Stimulated activated CD8-positive, alpha-beta memory T cell treated with anti-CD3 and anti-CD28 coated beads, Interleukin-7, amount 100 ng/mL, for 48 hours (primary cell): ENCODE measurements around the gene PMFBP1.

Source experiments
- DNase-seq, 2 donors: peaks; one replicate each; pipeline ENCODE4 v3.0.0-alpha.2; 2020; ENCODE audit warnings: low read depth in 1 of 2; ENCODE audit errors: extremely low read depth in 1 of 2

The PMFBP1 gene, protein sequence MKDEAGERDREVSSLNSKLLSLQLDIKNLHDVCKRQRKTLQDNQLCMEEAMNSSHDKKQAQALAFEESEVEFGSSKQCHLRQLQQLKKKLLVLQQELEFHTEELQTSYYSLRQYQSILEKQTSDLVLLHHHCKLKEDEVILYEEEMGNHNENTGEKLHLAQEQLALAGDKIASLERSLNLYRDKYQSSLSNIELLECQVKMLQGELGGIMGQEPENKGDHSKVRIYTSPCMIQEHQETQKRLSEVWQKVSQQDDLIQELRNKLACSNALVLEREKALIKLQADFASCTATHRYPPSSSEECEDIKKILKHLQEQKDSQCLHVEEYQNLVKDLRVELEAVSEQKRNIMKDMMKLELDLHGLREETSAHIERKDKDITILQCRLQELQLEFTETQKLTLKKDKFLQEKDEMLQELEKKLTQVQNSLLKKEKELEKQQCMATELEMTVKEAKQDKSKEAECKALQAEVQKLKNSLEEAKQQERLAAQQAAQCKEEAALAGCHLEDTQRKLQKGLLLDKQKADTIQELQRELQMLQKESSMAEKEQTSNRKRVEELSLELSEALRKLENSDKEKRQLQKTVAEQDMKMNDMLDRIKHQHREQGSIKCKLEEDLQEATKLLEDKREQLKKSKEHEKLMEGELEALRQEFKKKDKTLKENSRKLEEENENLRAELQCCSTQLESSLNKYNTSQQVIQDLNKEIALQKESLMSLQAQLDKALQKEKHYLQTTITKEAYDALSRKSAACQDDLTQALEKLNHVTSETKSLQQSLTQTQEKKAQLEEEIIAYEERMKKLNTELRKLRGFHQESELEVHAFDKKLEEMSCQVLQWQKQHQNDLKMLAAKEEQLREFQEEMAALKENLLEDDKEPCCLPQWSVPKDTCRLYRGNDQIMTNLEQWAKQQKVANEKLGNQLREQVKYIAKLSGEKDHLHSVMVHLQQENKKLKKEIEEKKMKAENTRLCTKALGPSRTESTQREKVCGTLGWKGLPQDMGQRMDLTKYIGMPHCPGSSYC

DNA sequence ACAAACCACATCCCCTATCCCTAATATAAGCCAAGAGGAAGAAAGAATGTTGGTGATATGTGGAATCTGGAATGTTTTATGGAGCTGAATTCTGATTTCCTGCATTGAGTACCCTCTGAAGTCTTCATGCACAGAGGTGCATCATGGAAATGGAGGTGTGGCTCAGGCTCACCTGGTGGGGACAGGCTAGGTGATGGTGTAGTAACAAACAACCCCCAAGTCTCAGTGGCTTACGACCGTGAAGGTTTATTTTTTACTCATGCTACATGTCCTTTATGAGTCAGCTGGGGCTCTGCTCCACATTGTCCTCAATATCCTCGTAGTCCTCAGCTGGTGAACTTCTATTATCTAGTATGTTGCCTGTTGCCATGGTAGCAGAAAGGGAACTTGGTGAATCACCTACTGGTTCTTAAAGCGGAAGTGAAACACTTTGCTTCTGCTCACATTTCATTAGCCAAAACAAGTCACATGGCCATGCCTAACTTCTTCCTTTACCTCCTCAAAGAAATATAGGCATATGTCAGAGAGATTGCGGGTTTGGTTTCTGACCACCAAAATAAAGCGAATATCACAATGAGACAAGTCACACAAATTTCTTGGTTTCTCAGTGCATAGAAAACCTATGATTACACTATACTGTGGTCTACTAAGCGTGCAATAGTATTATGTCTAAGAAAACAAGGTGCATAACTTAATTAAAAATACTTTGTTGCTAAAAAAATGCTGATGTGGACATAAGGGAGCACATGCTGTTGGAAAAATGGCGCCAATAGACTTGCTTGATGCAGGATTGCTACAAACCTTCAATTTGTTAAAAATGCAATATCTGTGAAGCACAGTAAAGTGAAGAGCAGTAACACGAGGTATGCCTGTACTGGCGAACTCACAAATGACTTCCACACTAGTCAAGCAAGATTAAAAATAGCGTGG is at the start of gene PMFBP1:
PMFBP1 (minus strand) TSS at position 51 of the 930 bp plus-strand sequence. CDS start 947 bp downstream, outside the sequence.
- peak in 1 of 2 donors; percentile 26 for DNase-seq

DNA sequence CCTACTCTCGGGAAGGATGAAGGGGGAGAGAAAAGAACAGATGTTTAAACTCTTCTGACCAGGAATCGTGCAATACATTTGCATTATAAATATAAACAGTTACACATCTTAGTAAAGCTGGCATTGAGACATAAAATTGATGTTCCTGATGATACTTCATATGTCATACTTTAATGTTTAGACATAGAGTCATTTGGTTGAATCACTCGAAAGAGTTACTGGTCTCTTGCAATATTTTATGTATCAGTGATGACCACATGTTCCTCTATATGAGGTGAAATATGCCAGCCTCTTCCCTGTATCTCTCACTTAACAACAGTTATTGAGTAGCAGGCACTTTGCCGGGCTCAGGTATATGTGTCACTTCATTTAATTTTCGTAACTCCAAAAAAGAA is 49.7 kb upstream of the PMFBP1 start:
- DNase-seq, result no peak

DNA sequence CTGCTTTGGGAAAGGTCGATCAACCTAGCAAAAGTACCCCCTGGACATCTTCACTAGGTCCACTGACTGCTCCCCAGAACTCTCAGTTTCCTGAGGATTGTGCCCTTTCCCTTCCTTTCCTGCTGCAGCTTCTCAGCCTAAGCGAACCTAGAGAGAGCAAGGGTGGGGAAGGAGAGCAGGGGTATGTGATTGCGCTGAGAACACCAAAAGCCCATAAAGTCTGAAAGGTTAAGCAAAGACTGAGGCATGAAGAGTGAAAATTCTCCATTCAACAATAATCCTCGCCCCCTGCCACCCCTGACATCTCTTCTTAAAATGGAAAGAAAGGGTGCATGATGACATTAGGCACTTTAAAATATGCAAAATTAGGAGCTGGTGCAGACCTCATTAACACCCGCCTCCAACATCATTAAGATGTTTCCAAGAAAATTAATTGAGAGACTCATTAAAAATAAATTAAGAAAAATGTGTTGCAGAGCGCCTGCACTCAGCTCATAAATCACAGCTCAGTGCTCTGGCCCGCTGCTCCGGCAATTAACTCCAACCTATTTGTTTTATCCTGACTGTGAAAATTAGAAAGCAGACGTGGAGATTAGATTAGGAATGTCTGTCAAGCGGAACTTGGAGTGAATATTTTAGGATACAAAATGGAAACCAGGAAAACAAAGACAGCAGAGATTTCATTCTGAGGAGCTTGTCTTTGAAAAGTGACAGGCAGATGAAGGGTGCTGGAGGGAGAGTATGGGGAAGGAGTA is 49.1 kb upstream of the PMFBP1 start:
- no peak for DNase-seq

DNA sequence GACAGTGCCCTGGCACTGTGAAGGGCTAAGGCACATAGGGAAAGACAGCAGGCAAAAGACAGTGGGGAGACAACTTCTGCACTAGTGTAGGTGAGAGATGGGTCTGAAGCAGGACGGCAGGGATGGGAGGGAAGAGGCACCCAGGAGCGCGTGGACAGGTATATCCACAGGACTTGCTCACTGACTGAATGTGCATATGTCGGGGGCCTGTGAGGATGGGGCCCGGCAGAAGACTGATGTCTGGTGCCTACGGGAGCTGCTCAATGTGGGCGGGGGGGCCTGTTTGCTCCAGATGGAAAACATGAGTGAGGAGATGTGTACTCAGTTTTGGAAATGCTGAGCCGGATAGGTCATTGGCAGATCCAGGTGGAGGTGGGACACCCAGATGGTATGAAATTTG is 47.3 kb upstream of the PMFBP1 start:
- DNase-seq, result no peak

DNA sequence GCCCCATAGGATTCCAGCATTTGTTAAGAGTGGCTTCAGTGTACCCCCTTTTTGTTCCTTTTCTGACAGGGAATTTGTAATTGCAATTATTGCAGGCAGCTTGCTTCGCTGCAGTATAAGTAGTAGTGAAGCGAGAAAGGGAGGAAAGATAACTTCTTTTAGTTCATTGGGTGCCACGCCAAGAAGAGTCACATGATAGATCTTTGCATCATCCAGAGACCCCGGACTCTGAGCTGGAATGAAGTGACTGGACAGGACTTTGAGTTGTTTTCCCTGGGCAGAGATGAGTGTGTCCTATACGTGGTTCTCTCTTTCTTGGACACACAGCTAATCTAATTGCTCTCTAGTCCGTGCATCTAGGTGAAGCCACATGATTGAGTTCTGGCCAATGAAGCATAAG is 44.8 kb upstream of the PMFBP1 start:
- DNase-seq, result no peak

DNA sequence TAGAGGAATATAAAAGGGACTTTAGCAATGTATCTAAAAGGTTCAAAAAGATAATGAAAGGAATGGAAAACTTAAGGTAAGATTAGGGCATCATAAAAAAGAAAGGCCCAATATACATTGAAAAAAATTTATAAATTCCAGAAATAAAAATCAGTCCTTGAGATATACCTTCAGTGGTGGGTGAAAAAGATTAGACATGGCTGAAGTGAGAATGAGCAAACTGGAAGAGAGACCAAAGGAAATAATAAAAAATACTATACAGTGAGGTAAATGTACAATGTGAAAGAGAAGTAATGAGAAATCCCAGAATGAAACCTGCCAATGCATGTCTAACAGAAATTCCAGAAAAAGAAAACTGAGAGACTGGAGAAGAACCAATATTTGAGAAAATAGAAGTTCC is 42.9 kb upstream of the PMFBP1 start:
- no peak for DNase-seq

DNA sequence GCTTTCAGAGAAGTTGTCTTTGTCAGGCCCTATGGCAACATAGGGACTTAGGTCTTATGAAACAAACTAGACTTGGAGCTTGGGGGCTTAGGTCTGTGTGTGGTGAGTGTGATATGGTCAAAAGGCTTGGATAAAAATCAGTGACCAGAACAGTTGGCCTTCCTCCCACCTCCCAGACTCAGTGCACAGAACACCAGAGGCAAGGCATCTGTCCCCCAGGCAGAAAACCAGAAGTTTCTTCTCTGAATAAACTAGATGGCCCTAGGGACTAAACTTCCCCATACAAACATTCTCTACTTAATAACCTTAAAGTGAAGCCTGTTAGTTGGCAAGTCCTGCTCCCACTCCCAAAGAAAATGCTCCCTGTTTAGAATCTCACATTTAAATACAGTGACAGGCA is 39.2 kb upstream of the PMFBP1 start:
- no peak for DNase-seq

DNA sequence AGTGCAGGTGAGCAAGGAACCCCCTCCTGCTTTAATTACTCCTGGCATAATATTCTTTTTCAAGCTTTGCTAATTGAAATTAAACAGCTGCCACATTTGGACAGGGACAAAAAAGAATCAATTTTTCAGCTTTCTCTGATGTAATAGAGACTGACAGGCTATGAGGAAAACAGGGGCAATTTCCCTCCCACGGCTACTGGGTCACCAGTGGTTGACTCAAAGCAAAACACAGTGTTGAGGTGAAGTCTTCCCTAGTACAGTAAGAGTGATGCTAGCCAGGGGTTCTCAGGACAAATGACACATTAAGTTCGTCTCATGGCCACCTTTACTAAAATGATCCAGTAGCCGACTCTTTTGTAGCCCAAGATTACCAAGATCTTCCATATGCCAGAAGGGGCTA is 38.6 kb upstream of the PMFBP1 start:
- DNase-seq, result no peak

DNA sequence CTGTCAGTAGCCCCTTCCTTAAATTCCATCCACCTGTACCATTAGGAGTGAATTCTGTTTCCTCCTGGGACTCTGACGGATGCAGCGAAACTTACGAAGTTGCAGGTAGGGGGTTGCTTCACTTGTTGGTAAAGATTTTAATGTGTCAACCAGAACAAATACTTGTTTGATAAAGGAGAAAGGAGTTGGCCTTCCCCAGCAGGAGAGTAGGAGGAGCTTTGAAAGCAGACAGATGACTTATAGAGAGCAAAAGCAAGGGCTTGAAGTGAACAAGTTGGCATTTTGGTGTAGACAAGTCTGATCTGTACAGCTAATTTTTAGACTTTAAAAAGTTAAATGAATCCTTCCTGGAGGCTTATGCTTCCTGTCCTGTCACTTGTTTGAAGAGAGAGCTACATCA is 38.1 kb upstream of the PMFBP1 start:
- no peak for DNase-seq

DNA sequence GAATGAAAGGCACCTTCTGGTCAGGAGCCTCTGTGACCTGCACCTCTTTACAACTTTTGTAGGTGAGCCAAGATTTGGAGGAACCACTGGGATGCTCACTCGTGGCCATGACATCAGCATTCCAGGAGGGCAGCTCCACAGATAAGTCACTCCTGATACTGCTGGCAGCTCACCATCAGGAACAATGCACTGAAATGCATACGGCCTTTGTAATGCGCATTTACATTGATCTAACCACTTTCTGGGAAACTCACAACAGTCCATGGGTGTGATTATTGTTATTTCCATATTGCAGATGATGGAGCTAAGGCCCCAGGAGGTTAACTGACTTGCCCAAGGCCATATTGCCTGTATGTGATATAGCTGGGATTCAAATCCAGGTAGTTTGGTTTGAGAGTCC is 34.3 kb upstream of the PMFBP1 start:
- DNase-seq, result no peak

DNA sequence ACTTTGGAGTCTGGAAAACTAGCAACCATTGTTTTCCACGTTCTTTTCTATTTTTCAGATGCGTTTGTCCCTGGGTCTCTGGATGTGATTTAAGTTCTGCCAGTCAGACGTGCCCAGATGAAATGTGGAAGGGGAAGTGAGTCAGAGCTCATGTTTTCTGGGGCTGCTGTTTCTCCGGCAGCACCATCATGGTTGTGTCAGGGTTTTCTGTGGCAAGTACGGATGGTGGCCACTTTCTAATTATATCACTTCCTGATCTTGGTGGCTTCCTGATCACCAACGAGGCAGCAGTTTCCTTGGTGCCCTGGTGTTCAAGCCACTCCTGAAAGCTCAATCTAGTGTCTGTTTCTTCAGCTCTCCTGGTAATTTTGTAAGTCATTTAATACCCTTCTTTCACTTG is 31.4 kb upstream of the PMFBP1 start:
- peak in 1 of 2 donors; percentile 30 for DNase-seq

DNA sequence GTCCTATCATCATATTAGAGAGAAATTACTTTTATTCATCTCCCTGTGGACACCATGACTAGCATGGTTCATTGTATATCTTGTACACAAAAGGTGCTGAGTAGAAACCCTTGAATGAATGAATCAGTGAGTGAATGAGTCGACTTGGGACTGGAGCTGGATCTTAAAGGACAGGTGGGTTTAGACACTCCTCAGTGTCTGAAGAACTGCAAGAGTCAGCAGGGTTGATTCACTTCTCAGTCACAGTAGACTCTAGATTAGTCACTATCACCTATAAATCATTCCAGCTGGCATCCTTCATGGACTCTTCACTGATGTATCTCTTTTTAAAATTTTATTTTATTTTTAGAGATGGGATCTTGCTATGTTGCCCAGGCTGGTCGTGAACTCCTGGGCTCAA is 30.1 kb upstream of the PMFBP1 start:
- DNase-seq, result peak in 1 of 2 donors; percentile 1

DNA sequence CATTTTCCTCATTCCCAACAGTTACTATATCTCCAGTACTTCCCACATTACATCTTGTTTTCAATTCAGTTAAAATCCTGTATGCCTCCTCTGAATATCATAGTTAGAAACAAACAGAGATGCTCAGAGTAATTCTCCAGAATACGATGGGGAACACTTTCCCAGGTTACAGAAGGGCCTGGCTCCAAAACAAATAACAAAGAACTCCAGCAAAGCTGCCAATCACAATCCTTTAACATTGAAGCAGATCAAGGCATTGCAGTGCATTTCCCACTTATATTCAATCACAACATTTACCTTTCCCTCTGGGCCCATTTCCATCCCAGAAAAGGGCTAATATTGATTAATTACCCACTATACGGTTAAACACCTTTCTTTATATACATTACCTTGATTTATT is 29.4 kb upstream of the PMFBP1 start:
- DNase-seq, result no peak

DNA sequence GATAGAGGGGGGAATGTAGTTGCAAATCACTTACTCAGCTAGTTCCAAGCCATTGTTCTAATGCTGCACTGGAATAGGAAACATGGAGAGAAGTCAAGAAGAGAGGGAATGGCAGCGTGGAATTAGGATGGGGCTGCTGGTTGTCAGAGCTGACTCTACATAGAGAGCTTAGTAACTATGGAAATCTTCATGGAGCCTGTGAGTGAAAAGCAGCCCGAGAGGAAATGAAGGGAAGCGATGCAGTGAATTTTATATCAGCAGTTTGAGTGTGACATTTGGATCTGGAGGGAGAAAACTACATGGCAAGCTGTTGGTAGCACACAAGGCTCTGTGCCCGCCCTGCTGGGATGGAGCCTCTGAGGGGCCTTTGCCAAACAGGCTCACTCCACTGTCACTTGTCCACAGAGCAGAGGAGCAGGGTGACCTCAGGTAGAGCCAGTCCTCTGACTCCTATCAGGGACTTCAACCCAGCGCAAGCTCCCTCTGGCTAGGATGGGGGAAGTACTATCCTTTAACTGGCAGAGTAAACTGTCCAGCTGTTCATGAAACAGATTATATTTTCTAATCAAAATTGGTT is 27.9 kb upstream of the PMFBP1 start:
- no peak for DNase-seq

DNA sequence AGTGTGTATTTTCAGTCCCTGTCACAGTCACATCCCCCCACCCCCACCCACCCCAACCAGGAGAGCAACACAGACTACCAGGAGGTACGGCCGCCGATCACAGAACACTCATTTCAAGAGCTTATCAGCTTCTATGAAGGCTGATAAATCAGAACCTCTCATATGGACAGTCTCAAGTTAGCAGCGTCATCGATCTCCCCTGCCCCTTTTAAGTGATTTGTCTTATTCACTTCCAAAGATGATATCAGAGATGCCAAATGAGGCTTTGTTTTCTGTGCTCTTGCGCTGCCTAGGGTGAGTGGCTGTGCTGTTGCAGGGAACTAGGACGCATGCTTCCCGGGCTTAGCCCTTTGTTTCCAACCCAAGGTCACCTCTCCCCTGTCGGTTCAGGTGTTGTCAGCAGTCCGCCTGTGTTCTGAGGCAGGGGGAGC is 26.8 kb upstream of the PMFBP1 start:
- DNase-seq, result no peak

DNA sequence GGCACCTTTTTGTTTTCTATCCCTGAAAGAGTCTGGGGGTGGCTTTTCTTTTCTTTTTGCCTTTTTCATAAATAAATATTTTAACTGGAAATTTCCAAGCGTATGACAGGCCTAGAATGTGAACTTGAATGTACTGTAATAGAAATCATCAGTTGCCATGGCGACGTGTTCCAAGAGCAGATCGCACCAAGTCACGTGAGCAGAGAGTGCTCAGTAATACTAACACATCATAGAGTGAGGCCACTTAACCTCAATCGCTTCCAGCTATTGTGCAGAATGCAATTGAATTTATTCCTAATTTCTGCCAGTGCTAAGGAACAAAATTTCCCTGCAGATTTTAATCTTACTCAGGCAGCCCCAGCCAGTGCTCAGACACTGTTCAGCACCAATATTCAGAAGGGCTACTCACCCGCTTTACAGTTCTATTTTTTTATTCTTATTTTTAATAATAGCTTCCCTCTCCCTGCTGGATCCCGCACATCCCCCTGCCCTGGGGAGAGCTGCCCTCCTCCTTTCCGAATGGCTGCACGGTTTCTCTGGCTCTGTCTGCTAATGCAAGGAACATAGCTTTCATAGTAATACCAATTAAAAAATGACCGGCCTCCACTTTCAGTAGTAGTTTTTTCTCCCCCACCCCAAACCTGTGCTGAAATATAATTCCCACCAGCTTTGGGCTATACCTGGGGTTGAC is 26.2 kb upstream of the PMFBP1 start:
- no peak for DNase-seq

DNA sequence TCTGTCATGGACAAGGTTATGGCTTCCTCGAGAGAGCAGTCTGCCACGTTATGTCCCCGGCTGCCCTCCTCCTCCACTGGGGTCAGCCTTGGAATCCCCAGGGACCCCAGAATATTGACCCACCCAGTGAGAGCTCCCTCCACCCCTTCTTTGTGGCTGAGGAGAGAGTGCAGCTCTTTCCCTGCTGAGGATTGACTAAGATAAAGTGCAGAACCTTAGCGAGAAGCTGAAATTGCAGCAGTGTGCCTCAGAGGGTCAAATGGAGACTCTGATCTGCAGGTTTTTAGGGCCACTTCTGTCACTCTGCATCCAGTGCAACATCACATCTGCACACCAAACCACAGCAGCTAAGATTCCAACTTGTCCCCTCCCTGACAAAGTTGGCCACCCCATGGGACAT is 25.6 kb upstream of the PMFBP1 start:
- DNase-seq, result no peak

DNA sequence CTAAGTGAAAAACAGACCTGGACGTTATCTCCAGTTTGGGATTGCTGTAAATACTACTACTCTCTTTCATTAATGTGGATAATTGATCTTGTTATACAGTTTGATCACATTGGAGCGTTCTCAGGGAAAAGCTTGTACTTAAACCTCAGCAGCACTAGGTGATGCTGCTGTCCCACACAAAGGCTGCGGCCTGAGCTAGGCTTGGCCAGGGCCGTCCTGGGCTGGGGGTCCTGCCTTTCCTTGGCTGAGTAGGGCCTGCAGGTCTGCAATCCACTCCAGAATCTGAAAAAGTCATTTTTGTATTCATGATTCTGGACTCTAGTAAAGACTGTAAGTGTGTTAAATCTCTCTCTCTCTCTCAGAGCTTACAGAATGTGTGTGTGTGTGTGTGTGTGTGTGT is 23.7 kb upstream of the PMFBP1 start:
- no peak for DNase-seq

DNA sequence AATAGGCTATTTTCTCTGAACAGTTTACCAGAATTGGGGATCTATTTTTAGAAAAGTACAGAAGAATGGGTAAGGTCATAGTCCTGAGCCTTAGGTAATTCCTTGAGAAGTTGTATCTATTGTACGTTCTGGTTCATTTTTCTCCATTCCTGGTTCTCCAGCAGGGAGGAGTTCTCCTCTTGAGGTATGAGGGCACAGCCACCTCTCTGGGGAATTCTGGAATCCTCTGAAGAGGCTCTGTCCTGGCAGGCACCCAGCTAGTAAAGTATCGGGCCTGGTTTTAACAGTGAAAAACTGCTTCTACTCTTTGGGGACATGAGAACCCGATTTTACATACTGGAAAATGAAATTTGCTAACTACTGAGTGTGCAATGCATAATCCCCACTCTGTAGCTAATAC is 19.6 kb upstream of the PMFBP1 start:
- no peak for DNase-seq
